H1 (cell line): ENCODE data around the gene WDR48. TPM values are rescaled to one million over a fixed set of nuclear protein-coding genes. Genes with fewer than 3 reads are reported as not detected.
A peak's percentile ranks its signal among the peaks of the same experiment; 100 is the strongest.

Experiments
- CTCF ChIA-PET: fragments of 300-600 bp; sonication (Branson Sonifier 250); formaldehyde crosslinking; loops from one replicate; lab custom pipeline; 2021; ENCODE audit not compliant: partially characterized antibody; lab: Charles Lee
- POLR2A ChIA-PET: fragments of 300-600 bp; sonication (Branson Sonifier 250); formaldehyde crosslinking; loops from one replicate; lab custom pipeline; 2021; ENCODE audit warnings: inconsistent platforms; ENCODE audit not compliant: partially characterized antibody; lab: Charles Lee
- DNase-seq, 2 experiments: peaks; one replicate each; pipeline versions ENCODE4 v3.0.0 to v3.0.0-alpha.2; 2010 to 2022; ENCODE audit warnings: low spot score in 2 of 2, low read depth in 1 of 2, mixed read lengths in 1 of 2
- FAIRE-seq: peaks from 2 replicates; lab custom pipeline; 2011; peaks lifted over from hg19 to GRCh38; lab: Jason Lieb, UNC
- H2AFZ ChIP-seq: 2 replicates; pipeline ENCODE4 v1.8.1; 2012; ENCODE audit warnings: low read length, inconsistent platforms
- H2AK5ac ChIP-seq: 2 replicates; pipeline ENCODE4 v1.6.1; 2013; ENCODE audit warnings: low read depth, low read length
- H2BK120ac ChIP-seq: replicated peaks from 2 replicates; pipeline ENCODE3; 2013; ENCODE audit warnings: low read depth, low read length, inconsistent platforms
- H2BK12ac ChIP-seq: 2 replicates; pipeline ENCODE4 v1.6.1; 2013; ENCODE audit warnings: low read depth, low read length
- H2BK15ac ChIP-seq: 2 replicates; pipeline ENCODE4 v1.6.1; 2013; ENCODE audit warnings: low read length
- H2BK20ac ChIP-seq: 2 replicates; pipeline ENCODE4 v1.6.1; 2013; ENCODE audit warnings: low read length
- H2BK5ac ChIP-seq: 2 replicates; pipeline ENCODE4 v1.6.1; 2013; ENCODE audit warnings: low read depth, low read length
- H3K14ac ChIP-seq: 2 replicates; pipeline ENCODE4 v1.6.1; 2013; ENCODE audit warnings: inconsistent platforms; ENCODE audit not compliant: insufficient read length
- H3K18ac ChIP-seq: 2 replicates; pipeline ENCODE4 v1.6.1; 2013; ENCODE audit warnings: low read length; ENCODE audit errors: extremely low read depth
- H3K23ac ChIP-seq: 2 replicates; pipeline ENCODE4 v1.6.1; 2013; ENCODE audit warnings: inconsistent platforms; ENCODE audit not compliant: insufficient read length
- H3K23me2 ChIP-seq: 2 replicates; pipeline ENCODE4 v1.6.1; 2013; ENCODE audit warnings: low read depth, low read length
- H3K27ac ChIP-seq: 2 replicates; pipeline ENCODE4 v1.6.1; 2011; ENCODE audit warnings: low read depth, low read length, inconsistent platforms
- H3K27me3 ChIP-seq, 4 experiments: replicated peaks in 1 of 4; 1 replicate in 1 of 4; 2 replicates in 3 of 4; pipeline versions ENCODE4 v1.6.1 to v1.8.1; 2011 to 2013; ENCODE audit warnings: low read length in 3 of 4, mild to moderate bottlenecking in 3 of 4, inconsistent platforms in 2 of 4, mixed read lengths in 2 of 4, moderate library complexity in 1 of 4; ENCODE audit not compliant: control insufficient read depth in 3 of 4, insufficient read depth in 3 of 4; ENCODE audit errors: extremely low read depth in 1 of 4
- H3K36me3 ChIP-seq, 4 experiments: 2 replicates each; pipeline versions ENCODE4 v1.6.1 to v1.8.1; 2011 to 2013; ENCODE audit warnings: mild to moderate bottlenecking in 4 of 4, low read length in 3 of 4, moderate library complexity in 2 of 4, control low read depth in 1 of 4, inconsistent platforms in 1 of 4; ENCODE audit not compliant: insufficient read depth in 4 of 4, control insufficient read depth in 2 of 4
- H3K4ac ChIP-seq: replicated peaks from 2 replicates; pipeline ENCODE3; 2013; ENCODE audit warnings: low read length, low read depth, mixed read lengths, inconsistent platforms; ENCODE audit not compliant: insufficient read length
- H3K4me1 ChIP-seq, 4 experiments: replicated peaks in 1 of 4; 1 replicate in 1 of 4; 2 replicates in 3 of 4; pipeline versions ENCODE4 v1.6.1 to v1.8.1; 2011 to 2013; ENCODE audit warnings: low read length in 3 of 4, inconsistent platforms in 2 of 4, mixed read lengths in 1 of 4; ENCODE audit not compliant: insufficient read depth in 4 of 4, control insufficient read depth in 3 of 4
- H3K4me2 ChIP-seq, 2 experiments: 2 replicates each; pipeline versions ENCODE4 v1.6.1 to v1.8.1; 2011 to 2013; ENCODE audit warnings: low read depth in 2 of 2, low read length in 2 of 2, control low read depth in 1 of 2, inconsistent platforms in 1 of 2, mild to moderate bottlenecking in 1 of 2; ENCODE audit not compliant: insufficient read depth in 1 of 2
- H3K4me3 ChIP-seq, 4 experiments: fragments of 200-600, 300-600 bp in 1 of 4; sonication (generic), shearing (Covaris generic), sonication (Bioruptor Twin) in 1 of 4; 2 replicates each; pipeline versions ENCODE4 v1.5.1 to v1.8.1; 2011 to 2016; ENCODE audit warnings: low read length in 4 of 4, low read depth in 3 of 4, control low read depth in 2 of 4, inconsistent platforms in 2 of 4, mild to moderate bottlenecking in 2 of 4, mixed read lengths in 1 of 4, moderate library complexity in 1 of 4; ENCODE audit not compliant: insufficient read depth in 2 of 4; ENCODE audit errors: extremely low read depth in 1 of 4
- H3K56ac ChIP-seq: replicated peaks from 2 replicates; pipeline ENCODE3; 2013; ENCODE audit warnings: low read depth, mild to moderate bottlenecking, mixed read lengths, low read length, inconsistent platforms; ENCODE audit not compliant: insufficient read length
- H3K79me1 ChIP-seq: 2 replicates; pipeline ENCODE4 v1.6.1; 2013; ENCODE audit warnings: low read depth, low read length, control low read depth
- H3K79me2 ChIP-seq, 2 experiments: 2 replicates each; pipeline versions ENCODE4 v1.6.1 to v1.8.1; 2012 to 2013; ENCODE audit warnings: low read length in 2 of 2, mild to moderate bottlenecking in 2 of 2, inconsistent platforms in 1 of 2; ENCODE audit not compliant: insufficient read depth in 2 of 2, control insufficient read depth in 1 of 2
- H3K9ac ChIP-seq, 4 experiments: replicated peaks in 1 of 4; 1 replicate in 1 of 4; 2 replicates in 3 of 4; pipeline versions ENCODE4 v1.6.1 to v1.8.1; 2011 to 2013; ENCODE audit warnings: low read depth in 3 of 4, low read length in 3 of 4, control low read depth in 2 of 4, mild to moderate bottlenecking in 2 of 4, moderate library complexity in 2 of 4, inconsistent platforms in 1 of 4; ENCODE audit errors: extremely low read depth in 1 of 4
- H3K9me3 ChIP-seq, 2 experiments: 2 replicates each; pipeline versions ENCODE4 v1.6.1 to v1.8.1; 2012 to 2013; ENCODE audit warnings: mild to moderate bottlenecking in 2 of 2, moderate library complexity in 2 of 2, control low read depth in 1 of 2, inconsistent platforms in 1 of 2, low read depth in 1 of 2, low read length in 1 of 2, mixed read lengths in 1 of 2; ENCODE audit not compliant: insufficient read depth in 2 of 2
- H4K20me1 ChIP-seq, 2 experiments: replicated peaks in 1 of 2; 2 replicates each; pipeline versions ENCODE3 to v1.8.1; 2011 to 2013; ENCODE audit warnings: inconsistent platforms in 2 of 2, low read length in 2 of 2, mild to moderate bottlenecking in 1 of 2; ENCODE audit not compliant: insufficient read depth in 2 of 2, control insufficient read depth in 1 of 2
- H4K5ac ChIP-seq: 2 replicates; pipeline ENCODE4 v1.6.1; 2013; ENCODE audit warnings: low read length, low read depth, mixed read lengths, inconsistent platforms; ENCODE audit not compliant: insufficient read length
- H4K8ac ChIP-seq: 2 replicates; pipeline ENCODE4 v1.8.0; 2013; ENCODE audit warnings: mild to moderate bottlenecking, moderate library complexity, low read length, inconsistent platforms; ENCODE audit not compliant: insufficient read depth; ENCODE audit errors: extremely low read depth
- H4K91ac ChIP-seq: replicated peaks from 2 replicates; pipeline ENCODE3; 2013; ENCODE audit warnings: low read length, mixed read lengths, inconsistent platforms; ENCODE audit not compliant: insufficient read length
- CHD1 ChIP-seq: IDR thresholded peaks from 2 replicates; pipeline ENCODE4 v1.6.1; 2012; ENCODE audit warnings: low read depth, low read length, improper control_type of control experiment
- EZH2 ChIP-seq: fragments of 200-600 bp; sonication (generic); IDR thresholded peaks from 2 replicates; pipeline ENCODE4 v1.7.1; 2012; ENCODE audit warnings: low read depth, mild to moderate bottlenecking, moderate library complexity, low read length, inconsistent platforms; ENCODE audit not compliant: severe bottlenecking
- GABPA ChIP-seq: IDR thresholded peaks from 2 replicates; pipeline ENCODE4 v1.6.1; 2011; ENCODE audit warnings: mild to moderate bottlenecking, low read length, moderate library complexity, borderline replicate concordance; ENCODE audit not compliant: insufficient read depth
- JUND ChIP-seq: IDR thresholded peaks from 2 replicates; pipeline ENCODE4 v1.6.1; 2011; ENCODE audit warnings: mild to moderate bottlenecking, improper control_type of control experiment, low read length
- KDM4A ChIP-seq: IDR thresholded peaks from one replicate; pipeline ENCODE4 v1.7.1; 2012; ENCODE audit warnings: low read depth, mild to moderate bottlenecking, moderate library complexity, low read length, inconsistent platforms; ENCODE audit not compliant: severe bottlenecking
- SAP30 ChIP-seq: fragments of 300-600 bp; sonication (generic); IDR thresholded peaks from 2 replicates; pipeline ENCODE4 v1.7.1; 2012; ENCODE audit warnings: low read length, moderate library complexity, mild to moderate bottlenecking, inconsistent platforms; ENCODE audit not compliant: insufficient read depth, insufficient replicate concordance
- SUZ12 ChIP-seq: fragments of 200-600 bp; sonication (generic); IDR thresholded peaks from 2 replicates; pipeline ENCODE4 v1.6.1; 2012; ENCODE audit warnings: mild to moderate bottlenecking, inconsistent platforms, low read length, moderate library complexity, mixed read lengths
- YY1 ChIP-seq: IDR thresholded peaks from 2 replicates; pipeline ENCODE4 v1.6.1; 2011; ENCODE audit warnings: low read depth, mild to moderate bottlenecking, low read length
- WGBS, 2 experiments: shearing (Covaris generic) in 1 of 2; methylation state at CpG; one replicate each; pipeline versions ENCODE4 v1.1.6 to v1.1.7; 2013 to 2015; ENCODE audit warnings: low lambda C conversion rate in 2 of 2, mixed read lengths in 2 of 2, inconsistent platforms in 1 of 2, low coverage in 1 of 2, missing lambda C conversion rate in 1 of 2; ENCODE audit not compliant: insufficient replicate concordance in 2 of 2, insufficient coverage in 1 of 2, insufficient read length in 1 of 2; ENCODE audit errors: extremely low coverage in 1 of 2, missing lambda C conversion rate in 1 of 2; 5-methylcytosine and 5-hydroxymethylcytosine counted together
- polyA plus RNA-seq, 7 experiments: library from polyadenylated mRNA; depleted of rRNA in 3 of 7; stranded (reverse) in 5 of 7; unstranded in 2 of 7; fragments of >200 nt in 5 of 7; fragments of 200-250 nt in 2 of 7; gene quantifications; 1 replicate in 5 of 7; 2 replicates in 1 of 7; 4 replicates in 1 of 7; pipeline versions ENCODE4 v1.2.1 to v1.2.3, GENCODE V29; 2011 to 2013; ENCODE audit warnings: missing spikeins in 2 of 7, mixed read lengths in 2 of 7
- total RNA-seq: library from RNA; stranded (reverse); fragmentation: NEBNext Ultra II Directional; extraction: Animal tissue kit (Norgen Biotek cat#: 25700); gene quantifications from 2 replicates; pipeline ENCODE4 v1.2.1, GENCODE V29; 2021
- TF ChIP-seq, protein P1 (sequence below): IDR thresholded peaks from 2 replicates; pipeline ENCODE4 v1.6.1; 2011; ENCODE audit warnings: low read length, improper control_type of control experiment
- TF ChIP-seq, protein P2 (sequence below): IDR thresholded peaks from 2 replicates; pipeline ENCODE4 v1.6.1; 2012; ENCODE audit warnings: inconsistent platforms
- TF ChIP-seq, protein P3 (sequence below): IDR thresholded peaks from 2 replicates; pipeline ENCODE4 v1.6.1; 2012; ENCODE audit warnings: inconsistent platforms

Gene WDR48
- total and polyA plus RNA-seq, 2 of the 8 experiments (the other 6 are each of a cell fraction or from before 2014, with no cell fraction given): 21.2 to 54.1 TPM

DNA sequence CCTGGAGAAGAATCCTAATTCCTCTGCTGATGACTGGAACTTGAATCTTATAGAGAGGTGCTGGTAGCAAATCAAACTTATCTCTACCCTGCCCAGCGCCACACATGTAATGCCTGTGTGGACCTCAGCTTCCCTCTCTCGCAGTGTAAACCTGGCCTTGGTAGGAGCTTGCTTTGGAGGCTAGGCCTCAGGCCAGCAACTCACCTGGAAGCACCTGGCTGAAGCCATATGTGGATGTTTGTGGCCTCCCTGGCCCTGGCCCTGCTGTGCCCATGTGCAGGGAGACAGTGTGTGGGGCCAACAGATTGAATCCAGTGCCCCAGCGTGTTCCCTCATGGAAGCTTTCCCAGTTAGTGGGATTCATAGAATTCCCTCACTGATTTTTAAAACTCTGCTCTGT lies 64.1 kb downstream of the WDR48 start:
- Histone ChIP-seq H3K9ac (no peak overlapping the region), H3K4me2 (no peak overlapping the region), H3K27ac (no peak overlapping the region), H4K5ac (no peak overlapping the region), H2AFZ (no peak overlapping the region), H3K14ac (no peak overlapping the region), H4K20me1 (no peaks in the 10 kb centered on the region), H2BK20ac (no peak overlapping the region), H3K56ac (no peak overlapping the region), H3K79me1 (no peaks in the 10 kb centered on the region), H3K27me3 (no peaks in the 10 kb centered on the region; a peak in 1 of 7 replicates), H2AK5ac (no peak overlapping the region), H3K23me2 (no peaks in the 10 kb centered on the region; the same call in 1 of the 2 replicates), H2BK5ac (no peak overlapping the region), H3K4me1 (no peaks in the 10 kb centered on the region), H3K36me3 (no peaks in the 10 kb centered on the region), H3K18ac (no peak overlapping the region), H2BK15ac (no peak overlapping the region), H3K4me3 (no peak overlapping the region), H3K4ac (peak overlapping the region; percentile 73), H3K23ac (no peak overlapping the region), H2BK12ac (no peak overlapping the region), H3K79me2 (no peaks in the 10 kb centered on the region), H4K8ac (no peak overlapping the region), H2BK120ac (no peak overlapping the region), H4K91ac (no peak overlapping the region), H3K9me3 (no peaks in the 10 kb centered on the region)
- 92% methylated on average over 3 of the region's 3 CpGs; no CpG with 5 or more reads in 1 of the 2 experiments for WGBS, 2 experiments
- no peak for FAIRE-seq
- ChIA-PET CTCF (interaction anchor here (0.6 to 20.0 kb wide), 10 partner anchors 10 to 176 kb away, joined by 3 to 496 read pairs (median 3); no protein-coding TSS in a partner anchor), POLR2A (interaction anchor here (0.8 to 1.3 kb wide), 3 partner anchors 9 to 53 kb away, joined by 3 read pairs; partner anchors contain the start of genes GORASP1 and TTC21A)
- DNase-seq: no peak
- TF ChIP-seq EZH2 (no peak), JUND (no peak), KDM4A (no peak), GABPA (no peak), YY1 (no peak), SUZ12 (no peak), CHD1 (no peak), SAP30 (no peak)
- TF ChIP-seq, protein P1, sequence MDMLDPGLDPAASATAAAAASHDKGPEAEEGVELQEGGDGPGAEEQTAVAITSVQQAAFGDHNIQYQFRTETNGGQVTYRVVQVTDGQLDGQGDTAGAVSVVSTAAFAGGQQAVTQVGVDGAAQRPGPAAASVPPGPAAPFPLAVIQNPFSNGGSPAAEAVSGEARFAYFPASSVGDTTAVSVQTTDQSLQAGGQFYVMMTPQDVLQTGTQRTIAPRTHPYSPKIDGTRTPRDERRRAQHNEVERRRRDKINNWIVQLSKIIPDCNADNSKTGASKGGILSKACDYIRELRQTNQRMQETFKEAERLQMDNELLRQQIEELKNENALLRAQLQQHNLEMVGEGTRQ: no peak
- TF ChIP-seq, protein P2, sequence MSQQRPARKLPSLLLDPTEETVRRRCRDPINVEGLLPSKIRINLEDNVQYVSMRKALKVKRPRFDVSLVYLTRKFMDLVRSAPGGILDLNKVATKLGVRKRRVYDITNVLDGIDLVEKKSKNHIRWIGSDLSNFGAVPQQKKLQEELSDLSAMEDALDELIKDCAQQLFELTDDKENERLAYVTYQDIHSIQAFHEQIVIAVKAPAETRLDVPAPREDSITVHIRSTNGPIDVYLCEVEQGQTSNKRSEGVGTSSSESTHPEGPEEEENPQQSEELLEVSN: no peak
- TF ChIP-seq, protein P3, sequence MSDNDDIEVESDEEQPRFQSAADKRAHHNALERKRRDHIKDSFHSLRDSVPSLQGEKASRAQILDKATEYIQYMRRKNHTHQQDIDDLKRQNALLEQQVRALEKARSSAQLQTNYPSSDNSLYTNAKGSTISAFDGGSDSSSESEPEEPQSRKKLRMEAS: no peak
